Astrocyte of the spinal cord (primary cell): ENCODE results near the gene NKX2-8.

ENCODE experiments used
- DNase-seq: peaks from one replicate; pipeline ENCODE4 v3.0.0; 2011; ENCODE audit warnings: low read depth, low spot score
- H3K4me3 ChIP-seq: 2 replicates; pipeline ENCODE4 v1.5.1; 2011; ENCODE audit warnings: low read depth, mild to moderate bottlenecking, low read length, moderate library complexity
- in situ Hi-C: cut with HindIII; loops from 2 replicates; pipeline ENCODE4 v1.10.0; 2017; ENCODE audit warnings: low sequenced_read_pairs
- TF ChIP-seq, protein P1 (sequence below): IDR thresholded peaks from 2 replicates; pipeline ENCODE4 v1.5.1; 2012; ENCODE audit warnings: low read depth, mild to moderate bottlenecking, low read length, inconsistent platforms

NKX2-8 gene

GRCh38 chr14:36582011-36582873, at the start of gene NKX2-8:
Gene NKX2-8 (minus strand): TSS chr14:36582614. CDS start chr14:36582389, 225 bp downstream.
- peak within 1 kb of the TSS; percentile 19 for H3K4me3 ChIP-seq
- in situ Hi-C loops, result no loop called here
- DNase-seq, result no peak
- TF ChIP-seq, protein P1, sequence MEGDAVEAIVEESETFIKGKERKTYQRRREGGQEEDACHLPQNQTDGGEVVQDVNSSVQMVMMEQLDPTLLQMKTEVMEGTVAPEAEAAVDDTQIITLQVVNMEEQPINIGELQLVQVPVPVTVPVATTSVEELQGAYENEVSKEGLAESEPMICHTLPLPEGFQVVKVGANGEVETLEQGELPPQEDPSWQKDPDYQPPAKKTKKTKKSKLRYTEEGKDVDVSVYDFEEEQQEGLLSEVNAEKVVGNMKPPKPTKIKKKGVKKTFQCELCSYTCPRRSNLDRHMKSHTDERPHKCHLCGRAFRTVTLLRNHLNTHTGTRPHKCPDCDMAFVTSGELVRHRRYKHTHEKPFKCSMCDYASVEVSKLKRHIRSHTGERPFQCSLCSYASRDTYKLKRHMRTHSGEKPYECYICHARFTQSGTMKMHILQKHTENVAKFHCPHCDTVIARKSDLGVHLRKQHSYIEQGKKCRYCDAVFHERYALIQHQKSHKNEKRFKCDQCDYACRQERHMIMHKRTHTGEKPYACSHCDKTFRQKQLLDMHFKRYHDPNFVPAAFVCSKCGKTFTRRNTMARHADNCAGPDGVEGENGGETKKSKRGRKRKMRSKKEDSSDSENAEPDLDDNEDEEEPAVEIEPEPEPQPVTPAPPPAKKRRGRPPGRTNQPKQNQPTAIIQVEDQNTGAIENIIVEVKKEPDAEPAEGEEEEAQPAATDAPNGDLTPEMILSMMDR, result no peak

DNA sequence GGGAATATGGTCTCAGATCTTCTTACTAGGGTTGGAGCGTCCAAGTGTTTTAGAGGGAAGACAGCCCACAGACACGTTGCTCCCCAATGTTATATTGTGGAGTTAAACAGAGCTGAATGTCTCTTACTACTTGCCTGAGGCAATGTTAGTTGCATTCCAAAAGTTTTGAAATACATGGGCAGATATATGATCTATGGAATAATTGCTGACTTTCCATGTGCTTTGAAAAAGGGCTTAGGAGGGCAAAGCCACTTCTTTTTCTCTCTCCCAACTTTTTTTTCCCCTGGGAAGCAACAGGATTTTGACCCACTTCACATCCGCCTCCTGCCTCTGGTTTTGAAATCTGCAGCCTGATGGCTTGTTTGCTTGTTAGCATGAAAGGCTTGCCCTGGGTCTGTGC, 45.6 kb upstream of the NKX2-8 start:
- TF ChIP-seq, protein P1, result no peak
- no peak for DNase-seq
- in situ Hi-C loops, result no loop called here

DNA sequence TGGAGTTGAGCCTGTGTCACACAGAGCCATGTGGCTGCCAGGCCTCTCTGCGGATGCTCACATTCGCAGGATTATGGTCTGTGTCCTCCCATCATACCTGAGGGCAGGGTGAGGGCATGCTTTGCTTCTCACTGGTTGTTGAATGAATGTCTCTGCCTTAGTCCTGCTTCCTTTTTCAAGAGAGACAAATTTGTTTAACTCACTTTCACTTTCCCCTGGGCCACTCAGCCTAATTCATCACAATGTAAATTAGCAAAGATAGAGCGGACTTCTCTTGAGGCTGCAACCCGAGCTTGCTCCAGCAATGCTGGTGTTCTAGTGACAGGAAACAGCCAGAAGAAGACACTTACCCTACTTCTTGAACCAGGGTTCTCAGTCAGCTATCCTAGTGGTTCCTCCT, 43.7 kb upstream of the NKX2-8 start:
- in situ Hi-C loops, result no loop called here
- H3K4me3 ChIP-seq, result no peak overlapping the region
- DNase-seq, result no peak
- TF ChIP-seq, protein P1, result no peak

More for the DNA sequence above, 45.6 kb upstream of the NKX2-8 start:
- H3K4me3 ChIP-seq, result no peak overlapping the region

GRCh38 chr14:36625436-36625835, 43.0 kb upstream of the NKX2-8 start:
- H3K4me3 ChIP-seq, result no peak overlapping the region
- in situ Hi-C loops, result no loop called here
- DNase-seq, result no peak
- TF ChIP-seq, protein P1, result no peak

GRCh38 chr14:36625014-36625413, 42.6 kb upstream of the NKX2-8 start:
- no peak overlapping the region for H3K4me3 ChIP-seq
- TF ChIP-seq, protein P1, result no peak
- in situ Hi-C loops, result no loop called here
- DNase-seq, result no peak

- TF ChIP-seq, protein P1, result no peak
- no peak overlapping the region for H3K4me3 ChIP-seq
- in situ Hi-C loops, result no loop called here
- no peak for DNase-seq
These were observed 37.4 kb upstream of the NKX2-8 start for GRCh38 chr14:36619853-36620252.
